Stomach smooth muscle (tissue), 2 donors: ENCODE results near the gene TMEM109.

Experiments used
- H3K27ac ChIP-seq: one replicate; pipeline ENCODE4 v1.7.0; 2013; ENCODE audit warnings: mild to moderate bottlenecking, low read length, inconsistent platforms
- H3K27me3 ChIP-seq, 2 donors: one replicate each; pipeline ENCODE4 v1.7.0; 2013; ENCODE audit warnings: low read length in 2 of 2; ENCODE audit not compliant: insufficient read depth in 2 of 2, control insufficient read depth in 1 of 2
- H3K36me3 ChIP-seq, 2 donors: one replicate each; pipeline ENCODE4 v1.7.0; 2013; ENCODE audit warnings: low read length in 2 of 2; ENCODE audit not compliant: control insufficient read depth in 2 of 2, insufficient read depth in 2 of 2
- H3K4me1 ChIP-seq: one replicate; pipeline ENCODE4 v1.7.0; 2013; ENCODE audit warnings: low read length; ENCODE audit not compliant: control insufficient read depth, insufficient read depth
- H3K4me3 ChIP-seq, 2 donors: one replicate each; pipeline ENCODE4 v1.7.0; 2013; ENCODE audit warnings: low read length in 2 of 2
- H3K9ac ChIP-seq, 2 donors: one replicate each; pipeline ENCODE4 v1.7.0; 2013; ENCODE audit warnings: low read length in 2 of 2, mild to moderate bottlenecking in 1 of 2
- H3K9me3 ChIP-seq, 2 donors: one replicate each; pipeline ENCODE4 v1.7.0; 2013; ENCODE audit warnings: low read length in 2 of 2; ENCODE audit not compliant: control insufficient read depth in 2 of 2
- donor health status: healthy.
- donor health status: Pancreatic carcinoma.

Gene TMEM109

DNA sequence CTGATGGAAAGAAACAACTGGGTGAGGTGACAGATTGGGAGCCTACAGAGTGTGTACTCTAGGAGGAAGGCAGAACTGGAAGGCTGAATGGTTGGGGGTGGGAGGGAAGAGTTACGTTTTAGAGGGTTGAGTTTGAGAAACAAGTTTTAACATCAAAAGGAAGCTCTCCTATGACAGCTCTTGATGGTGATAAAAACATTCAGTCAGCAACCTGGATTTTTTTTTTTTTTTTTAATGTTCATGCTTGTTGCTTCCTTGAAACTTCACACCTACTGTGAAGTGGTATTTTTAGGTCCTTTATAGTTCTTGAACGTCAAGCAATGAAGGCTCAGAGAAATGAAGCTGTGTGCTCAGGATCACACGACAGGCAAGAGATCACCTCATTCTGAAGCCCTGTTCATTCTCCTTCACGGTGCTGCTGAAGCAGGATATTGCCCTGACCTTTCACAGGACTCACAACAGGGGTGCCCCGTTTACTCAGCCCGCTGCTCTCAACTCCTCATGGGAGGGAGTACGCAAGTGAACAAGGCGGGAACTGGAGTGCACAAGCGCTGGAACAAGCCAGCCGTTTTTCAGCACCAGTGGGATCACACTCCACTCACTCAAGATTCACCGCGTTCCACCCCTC lies 1.6 kb upstream of the TMEM109 start:
- Histone ChIP-seq H3K4me1 (peaks cover 31% of the 10 kb centered on the region), H3K27ac (no peak overlapping the region), H3K36me3 (no peaks in the 10 kb centered on the region), H3K9me3 (no peaks in the 10 kb centered on the region), H3K9ac (no peak overlapping the region), H3K27me3 (peaks cover 3% of the 10 kb centered on the region in 2 donors), H3K4me3 (no peak overlapping the region)

DNA sequence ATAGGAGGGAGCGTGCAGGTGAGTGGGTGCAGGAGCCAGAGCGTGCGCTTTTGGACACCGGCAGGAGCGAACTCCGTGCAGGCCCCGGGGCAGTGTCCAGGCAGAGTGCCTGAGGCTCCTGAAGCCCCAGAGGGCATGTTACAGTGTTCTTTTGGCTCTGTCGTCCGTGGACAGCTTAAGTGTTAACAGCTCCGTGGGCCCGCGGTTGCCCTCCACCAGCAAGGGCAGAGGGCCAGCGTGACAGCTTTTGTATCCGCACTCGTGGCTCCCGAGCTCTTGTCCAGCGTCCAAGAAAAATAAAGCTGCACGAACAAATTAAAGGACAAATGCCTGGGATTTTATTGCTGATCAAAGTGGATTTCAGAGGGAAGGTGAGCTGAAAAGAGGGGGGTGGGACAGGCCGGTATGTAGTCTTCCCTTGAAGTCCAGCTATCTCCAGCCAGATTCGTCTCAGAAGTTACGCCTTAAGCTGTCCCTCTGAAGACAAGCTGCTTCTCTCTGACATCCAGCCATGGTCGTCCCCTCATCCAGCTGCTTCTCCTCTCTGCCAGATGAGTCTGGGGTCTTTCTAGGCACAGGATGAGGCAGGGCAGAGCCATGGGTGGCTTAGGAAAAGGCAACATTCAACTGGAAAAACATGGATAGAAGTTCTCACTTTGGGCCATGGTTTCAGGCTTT lies 968 bp upstream of the TMEM109 start:
- Histone ChIP-seq H3K27me3 (peaks cover 3% of the 10 kb centered on the region in 2 donors), H3K4me3 (peak overlapping the region; percentile 89 to 92), H3K27ac (peak overlapping the region; percentile 97), H3K4me1 (peaks cover 31% of the 10 kb centered on the region), H3K36me3 (no peaks in the 10 kb centered on the region), H3K9ac (peak overlapping the region; percentile 99 to 100), H3K9me3 (no peaks in the 10 kb centered on the region)

DNA sequence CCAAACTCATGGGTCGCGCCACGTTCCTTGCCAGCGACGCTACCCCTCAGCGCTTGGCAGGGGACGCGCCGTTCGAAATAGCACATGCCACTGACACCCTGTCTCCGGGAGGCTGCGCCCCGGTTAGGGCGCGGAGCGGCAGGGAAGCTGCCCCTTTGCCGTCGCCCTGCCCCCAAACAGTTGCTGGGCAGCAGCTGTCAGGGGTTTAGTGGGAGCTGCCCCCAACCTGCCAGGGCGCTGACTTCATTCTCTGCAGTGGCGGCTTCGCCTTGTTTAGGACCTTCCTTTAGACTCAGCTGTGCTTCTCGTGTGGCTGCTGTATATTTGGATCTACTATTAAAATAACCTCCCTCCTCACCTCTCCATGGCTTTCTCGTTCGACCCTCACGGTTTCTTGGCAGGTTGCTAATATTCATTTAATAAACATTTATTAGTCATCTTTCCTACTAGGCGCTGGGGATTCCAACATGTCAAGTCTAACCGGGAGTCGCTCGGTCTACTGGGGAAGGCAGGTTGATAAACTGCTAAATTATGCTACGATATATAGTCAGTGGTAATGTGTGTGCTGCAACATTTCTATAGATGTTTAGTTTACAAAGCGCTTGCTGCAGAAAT lies 782 bp downstream of the TMEM109 start:
- Histone ChIP-seq H3K27ac (peak overlapping the region; percentile 97), H3K9ac (peak overlapping the region; percentile 99 to 100), H3K36me3 (peaks cover 2 to 3% of the 10 kb centered on the region in 2 donors), H3K27me3 (peaks cover 3% of the 10 kb centered on the region in 2 donors), H3K4me3 (peak overlapping the region; percentile 89 to 92), H3K4me1 (peaks cover 39% of the 10 kb centered on the region), H3K9me3 (no peaks in the 10 kb centered on the region)

DNA sequence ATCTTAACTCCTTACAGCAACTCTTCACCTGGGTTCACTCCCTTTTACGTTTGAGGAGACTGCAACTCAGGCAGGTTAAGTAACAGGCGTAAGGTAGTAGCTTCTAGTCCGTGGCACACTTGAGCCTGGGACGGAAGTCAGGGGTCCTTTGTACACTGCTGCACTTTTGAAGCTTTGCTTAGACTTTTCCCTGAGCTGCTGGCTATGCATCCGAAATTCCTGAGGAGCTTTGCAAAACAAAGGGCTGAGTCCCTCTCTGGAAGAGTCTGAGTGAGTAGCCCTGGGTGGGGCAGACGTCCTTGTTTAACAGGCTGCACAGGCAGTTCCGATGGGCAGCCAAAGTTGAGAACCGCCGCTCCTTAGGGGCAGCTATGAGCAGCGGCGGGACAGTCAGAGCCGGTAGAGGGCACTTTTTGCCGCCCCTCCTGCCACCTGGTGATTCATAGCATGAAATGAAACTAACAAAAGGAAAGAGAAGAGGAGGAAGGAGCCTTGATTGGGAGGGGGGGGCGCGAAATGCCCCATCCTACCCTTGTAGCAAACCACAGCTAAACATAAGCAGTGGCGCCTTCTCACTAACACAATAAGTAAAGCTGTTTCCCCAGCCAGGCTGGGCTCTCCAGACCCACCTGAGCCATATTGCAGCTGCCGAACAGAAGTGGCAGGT lies 1.4 kb downstream of the TMEM109 start:
- peaks cover 8 to 9% of the 10 kb centered on the region in 2 donors for H3K36me3 ChIP-seq
- H3K27me3 ChIP-seq = peaks cover 3% of the 10 kb centered on the region in 2 donors
- peak overlapping the region; percentile 97 for H3K27ac ChIP-seq
- H3K4me1 ChIP-seq = peaks cover 43% of the 10 kb centered on the region
- H3K4me3 ChIP-seq = peak overlapping the region; percentile 89 to 92
- H3K9me3 ChIP-seq = no peaks in the 10 kb centered on the region
- H3K9ac ChIP-seq = peak overlapping the region; percentile 99 to 100

DNA sequence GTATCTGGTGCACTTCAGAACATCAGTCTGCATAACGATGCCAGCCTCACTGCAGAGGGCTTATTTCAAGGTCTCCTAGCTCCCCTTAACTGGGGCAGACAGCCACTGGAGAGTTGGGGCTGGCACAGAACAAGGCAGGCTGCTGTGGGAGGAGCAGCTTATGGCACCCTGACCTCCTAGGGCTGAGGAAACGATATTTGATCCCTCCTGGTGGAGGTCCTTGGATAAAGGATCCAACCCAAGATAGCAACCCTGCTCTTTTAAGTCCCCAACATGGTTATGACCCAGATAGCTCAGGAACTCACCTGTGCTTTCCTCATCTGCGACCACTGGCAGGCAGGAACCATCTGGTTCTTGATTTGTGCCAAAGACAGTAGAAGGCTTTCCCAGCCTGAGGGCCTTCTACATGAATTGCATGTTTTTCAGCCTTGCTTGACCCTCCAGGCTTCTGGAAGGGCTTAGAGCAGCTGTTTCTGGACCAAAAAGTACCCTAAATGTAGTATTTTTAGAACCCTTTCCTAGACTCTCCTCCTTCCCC lies 2.8 kb downstream of the TMEM109 start:
- peak overlapping the region in 1 of 2 donors; percentile 36 for H3K9ac ChIP-seq
- peaks cover 43% of the 10 kb centered on the region for H3K4me1 ChIP-seq
- no peak overlapping the region for H3K4me3 ChIP-seq
- no peaks in the 10 kb centered on the region for H3K9me3 ChIP-seq
- H3K36me3 ChIP-seq = peaks cover 19 to 22% of the 10 kb centered on the region in 2 donors
- no peak overlapping the region for H3K27ac ChIP-seq
- H3K27me3 ChIP-seq = no peaks in the 10 kb centered on the region

DNA sequence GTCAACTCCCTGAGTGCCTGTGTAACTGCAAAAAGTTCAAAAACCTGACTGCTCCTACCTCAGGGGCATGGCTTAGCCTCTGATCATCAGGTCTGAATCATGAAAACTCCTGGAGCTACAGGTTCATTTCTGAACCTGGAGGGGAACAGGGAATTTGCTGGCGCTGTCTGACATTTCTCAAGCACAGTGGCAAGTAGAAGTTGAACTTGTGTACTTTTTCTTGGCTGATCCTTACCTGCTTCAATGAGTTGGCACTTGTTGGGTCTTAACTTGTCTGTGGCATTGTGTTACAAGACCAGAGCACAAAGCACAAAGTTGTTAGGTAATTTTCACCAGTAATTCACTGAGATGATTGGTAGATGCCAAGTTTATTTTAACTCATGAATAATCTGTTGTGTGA lies 3.3 kb downstream of the TMEM109 start:
- H3K27ac ChIP-seq = no peak overlapping the region
- H3K9ac ChIP-seq = no peak overlapping the region
- no peaks in the 10 kb centered on the region for H3K27me3 ChIP-seq
- peaks cover 43% of the 10 kb centered on the region for H3K4me1 ChIP-seq
- peaks cover 24 to 27% of the 10 kb centered on the region in 2 donors for H3K36me3 ChIP-seq
- H3K4me3 ChIP-seq = no peak overlapping the region
- no peaks in the 10 kb centered on the region for H3K9me3 ChIP-seq

DNA sequence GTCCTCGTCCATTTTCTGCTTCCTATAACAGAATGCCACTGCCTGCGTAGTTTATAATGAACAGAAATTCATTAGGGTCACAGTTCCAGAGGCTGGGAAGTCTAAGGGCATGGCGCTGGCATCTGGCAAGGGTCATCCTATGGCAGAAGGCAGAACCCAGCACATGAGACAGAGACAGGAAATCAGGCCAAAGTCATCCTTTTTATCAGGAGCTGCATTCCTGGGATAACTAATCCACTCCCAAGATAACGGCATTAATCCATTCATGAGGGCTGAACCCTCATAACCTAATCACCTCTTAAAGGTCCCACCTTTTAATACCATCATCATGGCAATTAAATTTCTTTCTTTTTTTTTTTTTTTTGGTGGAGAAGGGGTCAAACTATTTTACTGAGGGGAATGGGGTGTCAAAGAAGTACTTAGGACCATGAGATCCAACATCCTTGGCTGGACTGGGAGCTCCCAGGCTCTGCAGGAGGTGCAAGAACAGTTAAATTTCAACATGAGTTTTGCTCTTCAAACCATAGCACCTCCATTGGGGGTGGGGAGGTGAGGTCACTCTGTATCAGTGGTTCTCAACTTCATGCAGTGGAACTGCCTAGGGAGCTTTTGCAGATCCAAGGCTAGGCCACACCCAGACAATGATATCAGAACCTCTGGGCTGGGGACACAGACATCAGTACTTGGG lies 4.4 kb downstream of the TMEM109 start:
- Histone ChIP-seq H3K36me3 (peaks cover 34 to 38% of the 10 kb centered on the region in 2 donors), H3K27ac (no peak overlapping the region), H3K27me3 (peaks cover under 1 to 1% of the 10 kb centered on the region in 2 donors), H3K4me3 (no peak overlapping the region), H3K9me3 (no peaks in the 10 kb centered on the region), H3K9ac (no peak overlapping the region), H3K4me1 (peaks cover 37% of the 10 kb centered on the region)

DNA sequence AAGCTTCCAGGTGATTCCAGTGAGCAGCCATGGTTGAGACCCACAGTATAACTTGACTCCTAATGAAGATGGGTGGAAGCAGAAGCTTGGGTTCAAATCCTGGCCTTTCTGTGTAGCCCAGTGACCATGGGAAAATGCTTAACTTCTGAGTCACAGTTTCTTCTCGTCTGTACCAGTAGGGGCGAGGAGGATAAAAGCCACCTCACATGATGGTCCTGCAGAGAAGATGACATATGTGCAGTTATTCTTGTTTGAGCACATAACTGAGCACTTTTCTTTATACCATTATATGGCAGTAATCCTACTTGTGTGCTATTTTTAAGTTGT lies 4.9 kb downstream of the TMEM109 start:
- peaks cover 41% of the 10 kb centered on the region for H3K4me1 ChIP-seq
- peaks cover 35 to 39% of the 10 kb centered on the region in 2 donors for H3K36me3 ChIP-seq
- H3K9me3 ChIP-seq = no peaks in the 10 kb centered on the region
- no peak overlapping the region for H3K27ac ChIP-seq
- no peak overlapping the region for H3K9ac ChIP-seq
- peaks cover 4 to 5% of the 10 kb centered on the region in 2 donors for H3K27me3 ChIP-seq
- no peak overlapping the region for H3K4me3 ChIP-seq

DNA sequence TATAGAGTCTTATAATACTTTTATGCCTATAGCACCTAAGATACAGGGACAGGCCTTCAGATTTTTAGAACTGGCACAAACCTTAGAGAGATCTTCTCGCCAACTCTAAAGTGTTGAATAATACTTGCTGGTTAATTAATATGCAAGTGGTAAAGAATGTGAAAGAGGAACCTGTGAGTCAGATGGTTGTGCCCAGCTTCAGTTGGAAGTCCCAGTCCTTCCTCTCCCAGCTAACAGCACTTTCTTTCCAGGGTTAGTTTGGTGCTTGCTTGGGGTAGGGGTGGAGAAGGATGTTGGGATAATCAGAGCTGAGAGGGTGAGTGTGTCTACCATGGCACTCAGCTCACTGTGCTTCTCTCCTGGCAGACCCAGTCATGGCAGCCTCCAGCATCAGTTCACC lies 5.4 kb downstream of the TMEM109 start:
- no peaks in the 10 kb centered on the region for H3K9me3 ChIP-seq
- peaks cover 35 to 39% of the 10 kb centered on the region in 2 donors for H3K36me3 ChIP-seq
- no peak overlapping the region for H3K4me3 ChIP-seq
- no peak overlapping the region for H3K9ac ChIP-seq
- peaks cover 4 to 5% of the 10 kb centered on the region in 2 donors for H3K27me3 ChIP-seq
- H3K4me1 ChIP-seq = peaks cover 41% of the 10 kb centered on the region
- no peak overlapping the region for H3K27ac ChIP-seq

DNA sequence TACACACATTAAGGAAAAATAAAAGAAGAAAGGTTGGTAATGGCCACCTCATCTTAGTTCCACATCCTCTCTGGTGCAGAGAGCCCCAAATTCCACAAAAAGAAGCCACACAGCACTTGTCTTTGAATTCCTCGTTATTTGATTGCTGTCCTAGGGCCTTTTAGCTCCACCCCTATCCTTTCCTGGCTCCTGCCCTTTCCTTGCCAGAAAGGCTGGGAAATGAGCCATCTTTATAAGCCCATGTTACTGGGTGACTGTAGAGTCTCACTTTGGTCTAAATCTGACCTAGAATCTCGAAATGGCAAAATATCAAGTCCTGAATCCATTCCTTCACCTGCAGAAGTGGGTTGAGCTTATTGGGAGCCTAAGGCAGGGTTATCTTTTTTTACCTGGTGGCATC lies 6.0 kb downstream of the TMEM109 start:
- Histone ChIP-seq H3K27ac (no peak overlapping the region), H3K4me1 (peaks cover 47% of the 10 kb centered on the region)

More for the DNA sequence above, 6.0 kb downstream of the TMEM109 start:
- H3K4me3 ChIP-seq = no peak overlapping the region
- H3K36me3 ChIP-seq = peaks cover 35 to 39% of the 10 kb centered on the region in 2 donors
- H3K27me3 ChIP-seq = peaks cover 9 to 10% of the 10 kb centered on the region in 2 donors
- no peaks in the 10 kb centered on the region for H3K9me3 ChIP-seq
- no peak overlapping the region for H3K9ac ChIP-seq
